DMS79 (cell line): ENCODE results near the gene SEMA5A.

ENCODE experiments used
- DNase-seq: peaks from one replicate; lab custom pipeline; 2025; lab: John Stamatoyannopoulos, UW

The SEMA5A gene

GRCh38 chr5:9058666-9059065 lies 487.2 kb downstream of the SEMA5A start:
- no peak for DNase-seq

GRCh38 chr5:9058161-9058560 lies 487.7 kb downstream of the SEMA5A start:
- no peak for DNase-seq

- no peak for DNase-seq
Observed at GRCh38 chr5:9057406-9058000, 488.4 kb downstream of the SEMA5A start.

GRCh38 chr5:9056046-9056445 lies 489.8 kb downstream of the SEMA5A start:
- no peak for DNase-seq

- no peak for DNase-seq
Observed at GRCh38 chr5:9054821-9055589, 490.9 kb downstream of the SEMA5A start.

- no peak for DNase-seq
Observed at GRCh38 chr5:9054322-9054721, 491.6 kb downstream of the SEMA5A start.

GRCh38 chr5:9052421-9052820 lies 493.5 kb downstream of the SEMA5A start:
- no peak for DNase-seq

- no peak for DNase-seq
Observed at GRCh38 chr5:9051779-9052178, 494.1 kb downstream of the SEMA5A start.

- DNase-seq, result no peak
Observed at GRCh38 chr5:9047932-9048331, 497.9 kb downstream of the SEMA5A start.

- no peak for DNase-seq
Observed at GRCh38 chr5:9046756-9047481, 499.0 kb downstream of the SEMA5A start.

- DNase-seq, result no peak
Observed at GRCh38 chr5:9045946-9046345, 499.9 kb downstream of the SEMA5A start.

GRCh38 chr5:9042241-9042640 lies 503.6 kb downstream of the SEMA5A start:
- no peak for DNase-seq

GRCh38 chr5:9040475-9040874 lies 505.4 kb downstream of the SEMA5A start:
- DNase-seq, result no peak

GRCh38 chr5:9037048-9037447 lies 508.8 kb downstream of the SEMA5A start:
- no peak for DNase-seq

GRCh38 chr5:9035346-9035745 lies 510.5 kb downstream of the SEMA5A start:
- no peak for DNase-seq

- no peak for DNase-seq
Observed at GRCh38 chr5:9034649-9035048, 511.2 kb downstream of the SEMA5A start.

GRCh38 chr5:9033524-9033923 lies 512.4 kb downstream of the SEMA5A start:
- no peak for DNase-seq

GRCh38 chr5:9025942-9026341 lies 519.9 kb downstream of the SEMA5A start:
- no peak for DNase-seq

GRCh38 chr5:9020996-9021395 lies 524.9 kb downstream of the SEMA5A start:
- no peak for DNase-seq

GRCh38 chr5:9015937-9016270 lies 530.0 kb downstream of the SEMA5A start:
- no peak for DNase-seq

- DNase-seq, result no peak
Observed at GRCh38 chr5:9015260-9015936, 530.5 kb downstream of the SEMA5A start.

GRCh38 chr5:9013147-9013546 lies 532.7 kb downstream of the SEMA5A start:
- no peak for DNase-seq
